Measurements from ENCODE around the gene CHST14.
A peak's percentile ranks its signal among the peaks of the same experiment; 100 is the strongest.

Gene CHST14, protein sequence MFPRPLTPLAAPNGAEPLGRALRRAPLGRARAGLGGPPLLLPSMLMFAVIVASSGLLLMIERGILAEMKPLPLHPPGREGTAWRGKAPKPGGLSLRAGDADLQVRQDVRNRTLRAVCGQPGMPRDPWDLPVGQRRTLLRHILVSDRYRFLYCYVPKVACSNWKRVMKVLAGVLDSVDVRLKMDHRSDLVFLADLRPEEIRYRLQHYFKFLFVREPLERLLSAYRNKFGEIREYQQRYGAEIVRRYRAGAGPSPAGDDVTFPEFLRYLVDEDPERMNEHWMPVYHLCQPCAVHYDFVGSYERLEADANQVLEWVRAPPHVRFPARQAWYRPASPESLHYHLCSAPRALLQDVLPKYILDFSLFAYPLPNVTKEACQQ

GRCh38 chr15:40470423-40471104 lies at the start of gene CHST14:
TSS of gene CHST14 (plus strand) at chr15:40470984. CDS start at chr15:40471214, 230 bp downstream.
- Histone ChIP-seq H4K20me1 (peaks cover 22% of the 10 kb centered on the region), H3K9me3 (no peaks in the 10 kb centered on the region), H3K27me3 (no peaks in the 10 kb centered on the region), H3K27ac (peak within 1 kb of the TSS; percentile 88), H3K9ac (peak within 1 kb of the TSS; percentile 90), H3K4me2 (peak within 1 kb of the TSS; percentile 99), H3K4me1 (peaks cover 56% of the 10 kb centered on the region), H3K4me3 (peak within 1 kb of the TSS; percentile 84), H3K36me3 (peaks cover 31% of the 10 kb centered on the region)
- no peak for TF ChIP-seq Cebpa-rat (IDR thresholded peaks at IDR 0.05)

GRCh38 chr15:40421246-40422157 lies 49.3 kb upstream of the CHST14 start:
- Histone ChIP-seq H3K4me2 (peak overlapping the region; percentile 56), H3K4me3 (no peak overlapping the region), H3K27me3 (no peaks in the 10 kb centered on the region), H3K9me3 (no peaks in the 10 kb centered on the region), H3K4me1 (peaks cover 23% of the 10 kb centered on the region), H3K36me3 (peaks cover 27% of the 10 kb centered on the region), H3K27ac (no peak overlapping the region), H4K20me1 (peaks cover 12% of the 10 kb centered on the region; the same call in 1 of the 2 replicates), H3K9ac (no peak overlapping the region)
- no peak for TF ChIP-seq Cebpa-rat (IDR thresholded peaks at IDR 0.05)

GRCh38 chr15:40424483-40425115 lies 46.2 kb upstream of the CHST14 start:
- H3K4me2 ChIP-seq: no peak overlapping the region
- no peak overlapping the region for H3K4me3 ChIP-seq
- no peaks in the 10 kb centered on the region for H3K27me3 ChIP-seq
- no peak overlapping the region for H3K9ac ChIP-seq
- H3K9me3 ChIP-seq: no peaks in the 10 kb centered on the region
- no peak overlapping the region for H3K27ac ChIP-seq
- peaks cover 12% of the 10 kb centered on the region; the same call in 1 of the 2 replicates for H4K20me1 ChIP-seq
- peaks cover 53% of the 10 kb centered on the region for H3K4me1 ChIP-seq
- H3K36me3 ChIP-seq: no peaks in the 10 kb centered on the region
- TF ChIP-seq Cebpa-rat (IDR thresholded peaks at IDR 0.05): no peak

DNA sequence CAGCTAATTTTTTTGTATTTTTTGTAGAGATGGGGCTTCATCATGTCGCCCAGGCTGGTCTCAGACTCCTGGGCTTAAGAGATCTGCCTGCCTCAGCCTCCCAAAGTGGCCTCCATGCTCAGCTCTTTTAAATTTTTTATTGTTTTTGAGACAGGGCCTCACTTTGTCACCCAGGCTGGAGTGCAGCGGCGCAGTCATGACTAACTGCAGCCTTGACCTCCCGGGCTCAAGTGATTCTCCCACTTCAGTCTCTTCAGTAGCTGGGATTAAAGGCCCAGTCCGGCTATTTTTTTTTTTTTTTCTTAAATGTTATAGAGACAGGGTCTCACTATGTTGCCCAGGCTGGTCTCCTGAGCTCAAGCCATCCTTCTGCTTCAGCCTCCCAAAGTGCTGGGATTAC lies 45.1 kb upstream of the CHST14 start:
- no peak overlapping the region for H3K9ac ChIP-seq
- H3K36me3 ChIP-seq: no peaks in the 10 kb centered on the region
- H3K4me1 ChIP-seq: peaks cover 60% of the 10 kb centered on the region
- no peak for TF ChIP-seq Cebpa-rat (IDR thresholded peaks at IDR 0.05)
- H3K4me2 ChIP-seq: no peak overlapping the region
- H3K4me3 ChIP-seq: no peak overlapping the region
- peaks cover 11% of the 10 kb centered on the region; the same call in 1 of the 2 replicates for H4K20me1 ChIP-seq
- no peak overlapping the region for H3K27ac ChIP-seq
- H3K27me3 ChIP-seq: no peaks in the 10 kb centered on the region
- H3K9me3 ChIP-seq: no peaks in the 10 kb centered on the region

DNA sequence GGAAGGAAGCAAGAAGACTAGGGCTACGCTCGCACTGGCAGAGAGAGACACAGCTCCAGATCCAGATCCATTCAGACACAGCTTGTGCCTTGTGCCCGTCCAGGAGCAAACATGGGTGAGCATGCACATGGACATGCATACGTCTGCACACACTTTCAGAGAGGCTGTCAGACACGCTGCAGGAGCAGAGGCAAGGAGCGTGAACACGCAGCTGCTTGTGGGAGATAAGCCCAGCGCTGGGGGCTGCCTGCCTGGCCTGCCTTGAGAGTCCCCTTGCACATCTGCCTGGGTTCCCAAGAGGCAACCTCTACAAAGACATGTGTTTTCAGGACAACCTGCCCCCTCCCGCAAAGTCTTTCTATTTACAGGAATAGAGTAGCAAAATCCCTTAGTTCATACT lies 43.6 kb upstream of the CHST14 start:
- H4K20me1 ChIP-seq: no peaks in the 10 kb centered on the region
- peak overlapping the region; percentile 41; the same call in 1 of the 2 replicates for H3K9ac ChIP-seq
- H3K4me2 ChIP-seq: peak overlapping the region; percentile 81
- no peaks in the 10 kb centered on the region for H3K9me3 ChIP-seq
- no peaks in the 10 kb centered on the region for H3K27me3 ChIP-seq
- no peak for TF ChIP-seq Cebpa-rat (IDR thresholded peaks at IDR 0.05)
- H3K4me1 ChIP-seq: peaks cover 48% of the 10 kb centered on the region
- no peaks in the 10 kb centered on the region for H3K36me3 ChIP-seq
- H3K4me3 ChIP-seq: no peak overlapping the region
- peak overlapping the region; percentile 46; the same call in 1 of the 2 replicates for H3K27ac ChIP-seq

DNA sequence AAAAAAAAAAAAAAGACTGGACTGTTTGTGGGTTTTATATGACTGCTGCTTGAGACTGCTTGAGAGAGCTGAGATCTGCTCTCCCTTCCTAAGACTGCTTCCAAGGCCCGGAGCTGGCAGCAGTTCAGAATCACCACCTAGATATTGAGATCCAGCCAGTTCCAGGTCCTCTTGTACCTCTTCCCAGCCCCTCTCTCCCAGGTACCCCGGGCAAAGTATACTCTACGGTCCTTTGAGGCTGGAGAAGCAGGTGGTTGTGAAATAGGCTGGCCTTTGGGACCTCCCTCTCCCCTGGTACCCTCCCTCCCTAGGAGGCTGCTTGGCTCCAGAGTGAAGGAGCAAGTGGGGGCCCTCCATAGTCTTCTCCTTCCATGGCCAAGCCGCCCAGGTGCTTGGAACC lies 42.6 kb upstream of the CHST14 start:
- peaks cover 48% of the 10 kb centered on the region for H3K4me1 ChIP-seq
- H3K4me3 ChIP-seq: no peak overlapping the region
- peak overlapping the region; percentile 24; the same call in 1 of the 2 replicates for H3K27ac ChIP-seq
- H3K36me3 ChIP-seq: no peaks in the 10 kb centered on the region; the same call in 1 of the 2 replicates
- no peaks in the 10 kb centered on the region for H4K20me1 ChIP-seq
- H3K4me2 ChIP-seq: peak overlapping the region; percentile 81
- no peaks in the 10 kb centered on the region for H3K9me3 ChIP-seq
- H3K27me3 ChIP-seq: no peaks in the 10 kb centered on the region
- no peak for TF ChIP-seq Cebpa-rat (IDR thresholded peaks at IDR 0.05)
- 0 out of 2 replicates have a peak overlapping the region, but pooled peaks have one; percentile 17 for H3K9ac ChIP-seq

GRCh38 chr15:40429068-40429710 lies 41.6 kb upstream of the CHST14 start:
- Histone ChIP-seq H3K4me3 (no peak overlapping the region), H4K20me1 (no peaks in the 10 kb centered on the region), H3K9ac (no peak overlapping the region), H3K36me3 (no peaks in the 10 kb centered on the region; the same call in 1 of the 2 replicates), H3K4me2 (peak overlapping the region; percentile 81; the same call in 1 of the 2 replicates), H3K9me3 (no peaks in the 10 kb centered on the region), H3K27me3 (no peaks in the 10 kb centered on the region), H3K4me1 (peaks cover 48% of the 10 kb centered on the region), H3K27ac (no peak overlapping the region)
- TF ChIP-seq Cebpa-rat (IDR thresholded peaks at IDR 0.05): no peak

DNA sequence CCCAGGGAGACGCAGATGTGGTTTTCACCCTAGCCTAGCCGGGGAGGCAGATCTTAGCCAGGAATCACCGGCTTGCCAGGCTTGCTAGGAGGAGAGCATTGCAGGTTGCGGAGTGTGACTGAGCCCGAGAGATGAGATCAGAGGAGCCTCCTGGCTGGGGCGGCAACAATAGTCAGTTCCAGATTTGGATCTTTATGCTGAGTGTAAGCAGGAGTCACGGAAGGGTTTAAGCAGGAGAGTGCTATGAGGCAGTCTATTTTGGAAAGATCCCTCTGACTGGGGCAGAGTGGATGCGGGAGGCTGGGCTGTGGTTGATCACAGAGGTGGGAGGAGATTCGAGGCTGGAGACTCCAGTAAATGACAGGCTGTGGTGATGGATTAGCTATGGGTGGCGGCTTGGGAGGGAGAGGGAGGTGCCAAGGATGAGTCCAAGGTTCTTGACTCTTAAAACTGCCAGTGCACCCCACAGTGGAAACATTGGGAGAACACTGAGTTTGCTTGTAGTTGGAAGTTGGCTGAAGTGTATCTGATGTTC lies 40.4 kb upstream of the CHST14 start:
- H3K36me3 ChIP-seq: no peaks in the 10 kb centered on the region; the same call in 1 of the 2 replicates
- 0 out of 2 replicates have a peak, but pooled peaks cover 3% of the 10 kb centered on the region for H3K27me3 ChIP-seq
- no peak overlapping the region for H3K9ac ChIP-seq
- H3K27ac ChIP-seq: no peak overlapping the region
- no peaks in the 10 kb centered on the region for H3K9me3 ChIP-seq
- H3K4me1 ChIP-seq: peaks cover 60% of the 10 kb centered on the region
- H3K4me2 ChIP-seq: no peak overlapping the region
- no peaks in the 10 kb centered on the region for H4K20me1 ChIP-seq
- TF ChIP-seq Cebpa-rat (IDR thresholded peaks at IDR 0.05): no peak
- H3K4me3 ChIP-seq: no peak overlapping the region

Measured in BLaER1 (cell line).